K562 (cell line): ENCODE results near the gene CEP350. TPM values are rescaled to one million over a fixed set of nuclear protein-coding genes. Genes with fewer than 3 reads are reported as not detected.

Source experiments
- ARID2 ChIP-seq: fragments of 450-650 bp; IDR thresholded peaks from 2 replicates; pipeline ENCODE4 v1.6.1; 2017; ENCODE audit warnings: antibody characterized with exemption, mild to moderate bottlenecking
- FOXJ2 ChIP-seq: fragments of 200-800 bp; sonication (Bioruptor generic); IDR thresholded peaks from 2 replicates; pipeline ENCODE4 v1.6.1; 2016; ENCODE audit warnings: missing genetic modification characterization, missing compliant biosample characterization
- IRF2 ChIP-seq: sonication (generic); formaldehyde crosslinking; IDR thresholded peaks from 2 replicates; pipeline ENCODE4 v1.8.1; 2022; ENCODE audit warnings: mild to moderate bottlenecking, missing genetic modification reagents
- MTA1 ChIP-seq: fragments of 450-650 bp; IDR thresholded peaks from 2 replicates; pipeline ENCODE4 v1.6.1; 2017; ENCODE audit warnings: borderline replicate concordance
- RBFOX2 ChIP-seq: fragments of 200-400 bp; formaldehyde crosslinking; IDR thresholded peaks from 2 replicates; pipeline ENCODE4 v1.6.1; 2017; ENCODE audit warnings: low read depth, mild to moderate bottlenecking, low read length, moderate library complexity
- STAT5A ChIP-seq: IDR thresholded peaks from 2 replicates; pipeline ENCODE4 v1.6.1; 2012; ENCODE audit warnings: low read length, inconsistent platforms, borderline replicate concordance
- U2AF1 ChIP-seq: fragments of 200-400 bp; formaldehyde crosslinking; optimal IDR thresholded peaks from 2 replicates; pipeline ENCODE3; 2017; ENCODE audit warnings: mild to moderate bottlenecking, low read depth, low read length, moderate library complexity
- polyA plus RNA-seq, 8 experiments: library from polyadenylated mRNA; depleted of rRNA in 4 of 8; stranded (reverse) in 5 of 8; unstranded in 3 of 8; fragments of >200 nt; fragmentation: Nextera tagmentation in 2 of 8; fragmentation: Illumina TruSeq in 1 of 8; extraction: Ambion mirVana in 2 of 8; extraction: Trizol in 1 of 8; gene quantifications; 2 replicates each; pipeline versions ENCODE4 v1.2.1 to v1.2.3, GENCODE V29; 2011 to 2014; ENCODE audit warnings: inconsistent platforms in 1 of 8, missing spikeins in 1 of 8
- total RNA-seq, 7 experiments: library from RNA; depleted of rRNA in 6 of 7; stranded (reverse); fragments of >200 nt in 6 of 7; fragmentation: Illumina TruSeq in 2 of 7; extraction: Trizol in 2 of 7; gene quantifications; 2 replicates each; pipeline versions ENCODE4 v1.2.1 to v1.2.3, GENCODE V29; 2011 to 2021; ENCODE audit warnings: low replicate concordance in 1 of 7
- TF ChIP-seq, protein P1 (sequence below): fragments of 250-450 bp; sonication (Bioruptor Pico); IDR thresholded peaks from 2 replicates; pipeline ENCODE4 v1.9.0; 2021; ENCODE audit warnings: mild to moderate bottlenecking, inconsistent platforms
- TF ChIP-seq, protein P2 (sequence below): fragments of 450-650 bp; IDR thresholded peaks from 2 replicates; pipeline ENCODE4 v1.6.1; 2017; ENCODE audit warnings: antibody characterized with exemption, mild to moderate bottlenecking
- TF ChIP-seq, protein P3 (sequence below): sonication (generic); formaldehyde crosslinking; IDR thresholded peaks from 2 replicates; pipeline ENCODE4 v1.8.0; 2022; ENCODE audit warnings: mild to moderate bottlenecking, missing genetic modification reagents
- TF ChIP-seq, protein P4 (sequence below): fragments of 450-650 bp; formaldehyde crosslinking; conservative IDR thresholded peaks from 2 replicates; pipeline ENCODE4 v1.4.0; 2022; ENCODE audit warnings: mild to moderate bottlenecking, missing genetic modification characterization
- TF ChIP-seq, protein P5 (sequence below): fragments of 250-450 bp; sonication (Bioruptor Pico); IDR thresholded peaks from 2 replicates; pipeline ENCODE4 v1.8.0; 2022; ENCODE audit warnings: inconsistent platforms

The CEP350 gene
- total and polyA plus RNA-seq, 9 of the 15 experiments (the other 6 are each of a cell fraction or from before 2014, with no cell fraction given): 8.3 to 64.3 (median 28.0) TPM

DNA sequence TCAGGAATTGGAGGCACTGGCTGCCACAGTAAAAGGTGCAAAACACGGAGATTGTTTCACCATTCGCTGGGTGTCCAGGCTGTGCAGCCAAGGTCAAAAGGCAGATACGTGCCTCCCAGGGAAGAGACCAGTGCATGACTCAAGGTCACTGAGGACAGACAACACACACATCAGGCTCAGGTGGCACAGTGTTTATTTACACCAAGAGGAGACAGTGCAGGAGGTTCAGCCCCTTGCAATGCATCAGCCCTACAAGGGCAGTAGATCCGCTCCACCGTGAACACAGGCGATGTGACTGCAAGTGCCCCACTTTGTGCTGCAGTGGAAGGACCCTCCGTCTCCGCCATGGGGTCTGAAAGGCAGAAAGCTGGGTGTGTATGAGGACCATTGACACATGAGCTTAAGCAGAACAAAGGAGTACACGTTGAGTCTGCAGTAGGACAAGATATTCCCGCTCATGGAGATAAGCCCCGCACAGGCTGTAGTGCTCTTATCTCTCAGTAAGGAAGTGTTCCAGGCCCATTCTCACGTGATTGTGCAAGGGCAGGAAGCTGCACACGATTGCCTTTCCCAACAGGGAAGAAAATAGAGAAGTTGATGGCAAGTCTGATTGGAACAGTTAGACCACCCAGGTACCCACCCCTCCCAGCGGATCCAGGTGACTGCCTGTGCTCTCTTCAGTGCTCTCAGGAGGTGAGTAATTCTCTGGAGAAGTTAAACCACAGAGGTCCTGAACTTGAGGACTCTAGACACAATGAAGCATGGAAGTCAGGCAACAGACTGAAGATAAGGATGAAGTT is 162.6 kb downstream of the CEP350 start (continued):
- TF ChIP-seq, protein P1, sequence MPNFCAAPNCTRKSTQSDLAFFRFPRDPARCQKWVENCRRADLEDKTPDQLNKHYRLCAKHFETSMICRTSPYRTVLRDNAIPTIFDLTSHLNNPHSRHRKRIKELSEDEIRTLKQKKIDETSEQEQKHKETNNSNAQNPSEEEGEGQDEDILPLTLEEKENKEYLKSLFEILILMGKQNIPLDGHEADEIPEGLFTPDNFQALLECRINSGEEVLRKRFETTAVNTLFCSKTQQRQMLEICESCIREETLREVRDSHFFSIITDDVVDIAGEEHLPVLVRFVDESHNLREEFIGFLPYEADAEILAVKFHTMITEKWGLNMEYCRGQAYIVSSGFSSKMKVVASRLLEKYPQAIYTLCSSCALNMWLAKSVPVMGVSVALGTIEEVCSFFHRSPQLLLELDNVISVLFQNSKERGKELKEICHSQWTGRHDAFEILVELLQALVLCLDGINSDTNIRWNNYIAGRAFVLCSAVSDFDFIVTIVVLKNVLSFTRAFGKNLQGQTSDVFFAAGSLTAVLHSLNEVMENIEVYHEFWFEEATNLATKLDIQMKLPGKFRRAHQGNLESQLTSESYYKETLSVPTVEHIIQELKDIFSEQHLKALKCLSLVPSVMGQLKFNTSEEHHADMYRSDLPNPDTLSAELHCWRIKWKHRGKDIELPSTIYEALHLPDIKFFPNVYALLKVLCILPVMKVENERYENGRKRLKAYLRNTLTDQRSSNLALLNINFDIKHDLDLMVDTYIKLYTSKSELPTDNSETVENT (CRISPR knock-in tag): peak; percentile 37; the same call in 1 of the 2 replicates
- no peak for TF ChIP-seq ARID2
- no peak for TF ChIP-seq RBFOX2
- TF ChIP-seq MTA1: peak; percentile 87
- TF ChIP-seq IRF2 (CRISPR knock-in tag): no peak
- TF ChIP-seq FOXJ2 (tag): no peak
- TF ChIP-seq STAT5A: peak; percentile 48; the same call in 1 of the 2 replicates
- TF ChIP-seq, protein P2, sequence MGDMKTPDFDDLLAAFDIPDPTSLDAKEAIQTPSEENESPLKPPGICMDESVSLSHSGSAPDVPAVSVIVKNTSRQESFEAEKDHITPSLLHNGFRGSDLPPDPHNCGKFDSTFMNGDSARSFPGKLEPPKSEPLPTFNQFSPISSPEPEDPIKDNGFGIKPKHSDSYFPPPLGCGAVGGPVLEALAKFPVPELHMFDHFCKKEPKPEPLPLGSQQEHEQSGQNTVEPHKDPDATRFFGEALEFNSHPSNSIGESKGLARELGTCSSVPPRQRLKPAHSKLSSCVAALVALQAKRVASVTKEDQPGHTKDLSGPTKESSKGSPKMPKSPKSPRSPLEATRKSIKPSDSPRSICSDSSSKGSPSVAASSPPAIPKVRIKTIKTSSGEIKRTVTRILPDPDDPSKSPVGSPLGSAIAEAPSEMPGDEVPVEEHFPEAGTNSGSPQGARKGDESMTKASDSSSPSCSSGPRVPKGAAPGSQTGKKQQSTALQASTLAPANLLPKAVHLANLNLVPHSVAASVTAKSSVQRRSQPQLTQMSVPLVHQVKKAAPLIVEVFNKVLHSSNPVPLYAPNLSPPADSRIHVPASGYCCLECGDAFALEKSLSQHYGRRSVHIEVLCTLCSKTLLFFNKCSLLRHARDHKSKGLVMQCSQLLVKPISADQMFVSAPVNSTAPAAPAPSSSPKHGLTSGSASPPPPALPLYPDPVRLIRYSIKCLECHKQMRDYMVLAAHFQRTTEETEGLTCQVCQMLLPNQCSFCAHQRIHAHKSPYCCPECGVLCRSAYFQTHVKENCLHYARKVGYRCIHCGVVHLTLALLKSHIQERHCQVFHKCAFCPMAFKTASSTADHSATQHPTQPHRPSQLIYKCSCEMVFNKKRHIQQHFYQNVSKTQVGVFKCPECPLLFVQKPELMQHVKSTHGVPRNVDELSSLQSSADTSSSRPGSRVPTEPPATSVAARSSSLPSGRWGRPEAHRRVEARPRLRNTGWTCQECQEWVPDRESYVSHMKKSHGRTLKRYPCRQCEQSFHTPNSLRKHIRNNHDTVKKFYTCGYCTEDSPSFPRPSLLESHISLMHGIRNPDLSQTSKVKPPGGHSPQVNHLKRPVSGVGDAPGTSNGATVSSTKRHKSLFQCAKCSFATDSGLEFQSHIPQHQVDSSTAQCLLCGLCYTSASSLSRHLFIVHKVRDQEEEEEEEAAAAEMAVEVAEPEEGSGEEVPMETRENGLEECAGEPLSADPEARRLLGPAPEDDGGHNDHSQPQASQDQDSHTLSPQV: no peak
- TF ChIP-seq, protein P3, sequence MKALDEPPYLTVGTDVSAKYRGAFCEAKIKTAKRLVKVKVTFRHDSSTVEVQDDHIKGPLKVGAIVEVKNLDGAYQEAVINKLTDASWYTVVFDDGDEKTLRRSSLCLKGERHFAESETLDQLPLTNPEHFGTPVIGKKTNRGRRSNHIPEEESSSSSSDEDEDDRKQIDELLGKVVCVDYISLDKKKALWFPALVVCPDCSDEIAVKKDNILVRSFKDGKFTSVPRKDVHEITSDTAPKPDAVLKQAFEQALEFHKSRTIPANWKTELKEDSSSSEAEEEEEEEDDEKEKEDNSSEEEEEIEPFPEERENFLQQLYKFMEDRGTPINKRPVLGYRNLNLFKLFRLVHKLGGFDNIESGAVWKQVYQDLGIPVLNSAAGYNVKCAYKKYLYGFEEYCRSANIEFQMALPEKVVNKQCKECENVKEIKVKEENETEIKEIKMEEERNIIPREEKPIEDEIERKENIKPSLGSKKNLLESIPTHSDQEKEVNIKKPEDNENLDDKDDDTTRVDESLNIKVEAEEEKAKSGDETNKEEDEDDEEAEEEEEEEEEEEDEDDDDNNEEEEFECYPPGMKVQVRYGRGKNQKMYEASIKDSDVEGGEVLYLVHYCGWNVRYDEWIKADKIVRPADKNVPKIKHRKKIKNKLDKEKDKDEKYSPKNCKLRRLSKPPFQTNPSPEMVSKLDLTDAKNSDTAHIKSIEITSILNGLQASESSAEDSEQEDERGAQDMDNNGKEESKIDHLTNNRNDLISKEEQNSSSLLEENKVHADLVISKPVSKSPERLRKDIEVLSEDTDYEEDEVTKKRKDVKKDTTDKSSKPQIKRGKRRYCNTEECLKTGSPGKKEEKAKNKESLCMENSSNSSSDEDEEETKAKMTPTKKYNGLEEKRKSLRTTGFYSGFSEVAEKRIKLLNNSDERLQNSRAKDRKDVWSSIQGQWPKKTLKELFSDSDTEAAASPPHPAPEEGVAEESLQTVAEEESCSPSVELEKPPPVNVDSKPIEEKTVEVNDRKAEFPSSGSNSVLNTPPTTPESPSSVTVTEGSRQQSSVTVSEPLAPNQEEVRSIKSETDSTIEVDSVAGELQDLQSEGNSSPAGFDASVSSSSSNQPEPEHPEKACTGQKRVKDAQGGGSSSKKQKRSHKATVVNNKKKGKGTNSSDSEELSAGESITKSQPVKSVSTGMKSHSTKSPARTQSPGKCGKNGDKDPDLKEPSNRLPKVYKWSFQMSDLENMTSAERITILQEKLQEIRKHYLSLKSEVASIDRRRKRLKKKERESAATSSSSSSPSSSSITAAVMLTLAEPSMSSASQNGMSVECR (CRISPR knock-in tag): no peak
- TF ChIP-seq, protein P4, sequence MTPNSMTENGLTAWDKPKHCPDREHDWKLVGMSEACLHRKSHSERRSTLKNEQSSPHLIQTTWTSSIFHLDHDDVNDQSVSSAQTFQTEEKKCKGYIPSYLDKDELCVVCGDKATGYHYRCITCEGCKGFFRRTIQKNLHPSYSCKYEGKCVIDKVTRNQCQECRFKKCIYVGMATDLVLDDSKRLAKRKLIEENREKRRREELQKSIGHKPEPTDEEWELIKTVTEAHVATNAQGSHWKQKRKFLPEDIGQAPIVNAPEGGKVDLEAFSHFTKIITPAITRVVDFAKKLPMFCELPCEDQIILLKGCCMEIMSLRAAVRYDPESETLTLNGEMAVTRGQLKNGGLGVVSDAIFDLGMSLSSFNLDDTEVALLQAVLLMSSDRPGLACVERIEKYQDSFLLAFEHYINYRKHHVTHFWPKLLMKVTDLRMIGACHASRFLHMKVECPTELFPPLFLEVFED (CRISPR knock-in tag): no peak
- TF ChIP-seq, protein P5, sequence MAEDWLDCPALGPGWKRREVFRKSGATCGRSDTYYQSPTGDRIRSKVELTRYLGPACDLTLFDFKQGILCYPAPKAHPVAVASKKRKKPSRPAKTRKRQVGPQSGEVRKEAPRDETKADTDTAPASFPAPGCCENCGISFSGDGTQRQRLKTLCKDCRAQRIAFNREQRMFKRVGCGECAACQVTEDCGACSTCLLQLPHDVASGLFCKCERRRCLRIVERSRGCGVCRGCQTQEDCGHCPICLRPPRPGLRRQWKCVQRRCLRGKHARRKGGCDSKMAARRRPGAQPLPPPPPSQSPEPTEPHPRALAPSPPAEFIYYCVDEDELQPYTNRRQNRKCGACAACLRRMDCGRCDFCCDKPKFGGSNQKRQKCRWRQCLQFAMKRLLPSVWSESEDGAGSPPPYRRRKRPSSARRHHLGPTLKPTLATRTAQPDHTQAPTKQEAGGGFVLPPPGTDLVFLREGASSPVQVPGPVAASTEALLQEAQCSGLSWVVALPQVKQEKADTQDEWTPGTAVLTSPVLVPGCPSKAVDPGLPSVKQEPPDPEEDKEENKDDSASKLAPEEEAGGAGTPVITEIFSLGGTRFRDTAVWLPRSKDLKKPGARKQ (CRISPR knock-in tag): no peak
- no peak for TF ChIP-seq U2AF1
